A673 (cell line): ENCODE data around the gene LHPP.

Source experiments
- EZH2 ChIP-seq: fragments of 200-600 bp; sonication (generic); IDR thresholded peaks from 2 replicates; pipeline ENCODE4 v1.6.1; 2017; ENCODE audit warnings: borderline replicate concordance, low read depth, mild to moderate bottlenecking, mixed read lengths, antibody characterized with exemption, low read length; ENCODE audit not compliant: poor library complexity, severe bottlenecking
- TF ChIP-seq, protein P1 (sequence below): fragments of 300-800, 200-600 bp; sonication (generic); conservative IDR thresholded peaks from 2 replicates; pipeline ENCODE4 v1.5.1; 2017; ENCODE audit warnings: low read depth, mild to moderate bottlenecking, antibody characterized with exemption, low read length, moderate library complexity, mixed read lengths

DNA sequence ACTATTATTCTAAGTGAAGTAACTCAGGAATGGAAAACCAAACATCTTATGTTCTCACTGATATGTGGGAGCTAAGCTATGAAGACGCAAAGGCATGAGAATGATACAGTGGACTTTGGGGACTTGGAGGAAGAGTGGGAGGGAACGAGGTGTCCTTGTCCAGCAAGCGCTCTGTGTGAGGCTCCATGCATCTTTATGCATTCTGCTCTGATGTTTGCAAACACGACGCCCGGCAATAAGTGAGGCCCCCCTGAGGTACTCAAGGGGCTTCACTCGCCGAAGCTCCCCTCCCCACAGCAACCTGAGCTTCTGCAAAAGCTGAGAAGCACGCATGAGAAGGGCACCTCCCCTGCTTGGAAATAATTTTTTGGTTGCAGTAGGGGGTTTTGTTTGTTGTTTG, 103.3 kb downstream of the LHPP start:
- TF ChIP-seq, protein P1, sequence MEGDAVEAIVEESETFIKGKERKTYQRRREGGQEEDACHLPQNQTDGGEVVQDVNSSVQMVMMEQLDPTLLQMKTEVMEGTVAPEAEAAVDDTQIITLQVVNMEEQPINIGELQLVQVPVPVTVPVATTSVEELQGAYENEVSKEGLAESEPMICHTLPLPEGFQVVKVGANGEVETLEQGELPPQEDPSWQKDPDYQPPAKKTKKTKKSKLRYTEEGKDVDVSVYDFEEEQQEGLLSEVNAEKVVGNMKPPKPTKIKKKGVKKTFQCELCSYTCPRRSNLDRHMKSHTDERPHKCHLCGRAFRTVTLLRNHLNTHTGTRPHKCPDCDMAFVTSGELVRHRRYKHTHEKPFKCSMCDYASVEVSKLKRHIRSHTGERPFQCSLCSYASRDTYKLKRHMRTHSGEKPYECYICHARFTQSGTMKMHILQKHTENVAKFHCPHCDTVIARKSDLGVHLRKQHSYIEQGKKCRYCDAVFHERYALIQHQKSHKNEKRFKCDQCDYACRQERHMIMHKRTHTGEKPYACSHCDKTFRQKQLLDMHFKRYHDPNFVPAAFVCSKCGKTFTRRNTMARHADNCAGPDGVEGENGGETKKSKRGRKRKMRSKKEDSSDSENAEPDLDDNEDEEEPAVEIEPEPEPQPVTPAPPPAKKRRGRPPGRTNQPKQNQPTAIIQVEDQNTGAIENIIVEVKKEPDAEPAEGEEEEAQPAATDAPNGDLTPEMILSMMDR = no peak
- TF ChIP-seq EZH2 = no peak
